HuH-7.5 (cell line): ENCODE data around the gene FOSB.

Experiments used
- DNase-seq: peaks from one replicate; pipeline ENCODE4 v3.0.0; 2011; ENCODE audit warnings: low spot score

Gene FOSB

DNA sequence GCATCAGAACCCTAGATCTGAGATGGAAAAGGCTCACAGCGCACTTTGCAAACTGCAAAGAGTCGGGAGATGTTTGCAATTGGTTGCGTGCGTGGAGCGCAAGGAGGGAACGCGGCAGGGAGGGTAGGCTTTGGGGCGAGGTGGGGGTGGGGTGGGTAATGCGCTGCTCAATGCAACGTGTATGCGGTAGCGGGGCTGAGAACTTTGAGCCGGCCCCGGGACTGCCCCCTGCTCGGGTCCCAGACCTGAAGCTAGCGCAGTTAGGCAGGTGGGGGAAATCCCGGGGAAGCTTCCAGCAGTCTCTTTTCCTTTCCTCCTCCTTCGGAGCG, 971 bp downstream of the FOSB start:
- DNase-seq: no peak

DNA sequence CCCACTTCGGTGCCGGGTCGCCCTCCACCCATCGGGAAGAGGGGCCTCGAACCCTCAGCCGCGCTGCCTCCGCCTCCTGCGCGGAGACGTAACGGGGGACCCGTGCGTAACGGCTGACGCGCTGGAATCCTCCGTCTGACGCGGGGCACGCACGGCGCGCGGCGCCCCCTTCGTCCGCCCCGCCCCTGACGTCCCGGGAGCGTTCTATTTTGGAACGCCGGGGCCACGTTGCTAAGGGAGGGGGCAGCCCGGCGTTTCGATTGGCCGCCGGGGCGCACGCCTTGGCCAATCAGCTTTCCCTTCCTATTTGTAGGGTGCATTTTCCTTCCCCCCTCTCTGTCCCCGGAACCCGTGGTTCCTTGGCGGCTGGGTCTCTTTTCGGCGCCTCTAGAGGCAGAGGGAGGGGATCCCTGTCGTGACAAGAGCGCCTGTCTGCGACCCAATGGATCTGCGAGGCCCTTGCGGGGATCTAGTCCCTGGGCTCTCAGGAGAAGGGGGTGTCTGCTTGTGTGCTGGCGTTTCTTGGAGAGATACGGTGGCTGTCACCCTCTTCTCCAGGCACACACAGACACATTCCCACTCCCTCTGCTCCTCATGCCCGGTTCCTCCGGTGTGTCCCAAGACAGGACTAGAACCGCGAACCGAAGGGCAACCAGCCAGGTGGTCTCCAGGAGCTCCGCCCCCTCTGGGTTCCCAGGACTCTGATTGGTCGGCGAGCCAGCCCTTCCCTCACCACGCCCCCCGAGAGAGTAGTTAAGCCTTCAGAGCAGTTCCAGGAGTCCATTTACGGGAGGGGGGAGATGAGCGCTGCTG, 1.5 kb downstream of the FOSB start:
- DNase-seq: peak; percentile 93

GRCh38 chr19:45469945-45470761, 2.4 kb downstream of the FOSB start:
- no peak for DNase-seq

- no peak for DNase-seq
These were observed 2.9 kb downstream of the FOSB start for GRCh38 chr19:45470762-45471081.

- DNase-seq: no peak
These were observed 3.5 kb downstream of the FOSB start for GRCh38 chr19:45471111-45471930.

DNA sequence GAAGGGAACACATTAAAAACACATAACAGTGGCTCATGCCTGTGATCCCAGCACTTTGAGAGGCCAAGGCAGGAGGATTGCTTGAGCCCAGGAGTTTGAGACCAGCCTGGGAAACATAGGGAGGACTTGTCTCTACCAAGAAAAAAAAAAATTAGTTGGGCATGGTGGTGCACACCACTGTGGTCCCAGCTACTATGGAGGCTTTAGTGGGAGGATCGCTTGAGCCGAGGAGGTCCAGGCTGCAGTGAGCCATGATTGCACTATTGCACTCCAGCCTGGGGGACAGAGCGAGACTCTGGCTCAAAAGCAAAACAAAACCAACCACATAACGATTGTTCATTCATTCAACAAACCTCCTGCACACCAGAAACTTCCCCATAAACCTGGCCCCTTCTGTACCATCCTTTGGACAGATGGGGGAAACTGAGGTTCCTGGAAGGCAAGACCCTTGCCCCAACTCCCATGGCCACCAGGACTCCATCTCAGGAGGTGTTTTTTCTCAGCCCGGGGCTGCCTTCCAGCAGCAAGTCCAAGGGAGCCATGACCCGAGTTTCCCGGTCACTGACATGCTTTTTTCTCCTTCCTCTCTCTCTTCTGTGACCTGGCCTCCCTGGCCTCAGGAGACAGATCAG, 4.3 kb downstream of the FOSB start:
- DNase-seq: no peak

DNA sequence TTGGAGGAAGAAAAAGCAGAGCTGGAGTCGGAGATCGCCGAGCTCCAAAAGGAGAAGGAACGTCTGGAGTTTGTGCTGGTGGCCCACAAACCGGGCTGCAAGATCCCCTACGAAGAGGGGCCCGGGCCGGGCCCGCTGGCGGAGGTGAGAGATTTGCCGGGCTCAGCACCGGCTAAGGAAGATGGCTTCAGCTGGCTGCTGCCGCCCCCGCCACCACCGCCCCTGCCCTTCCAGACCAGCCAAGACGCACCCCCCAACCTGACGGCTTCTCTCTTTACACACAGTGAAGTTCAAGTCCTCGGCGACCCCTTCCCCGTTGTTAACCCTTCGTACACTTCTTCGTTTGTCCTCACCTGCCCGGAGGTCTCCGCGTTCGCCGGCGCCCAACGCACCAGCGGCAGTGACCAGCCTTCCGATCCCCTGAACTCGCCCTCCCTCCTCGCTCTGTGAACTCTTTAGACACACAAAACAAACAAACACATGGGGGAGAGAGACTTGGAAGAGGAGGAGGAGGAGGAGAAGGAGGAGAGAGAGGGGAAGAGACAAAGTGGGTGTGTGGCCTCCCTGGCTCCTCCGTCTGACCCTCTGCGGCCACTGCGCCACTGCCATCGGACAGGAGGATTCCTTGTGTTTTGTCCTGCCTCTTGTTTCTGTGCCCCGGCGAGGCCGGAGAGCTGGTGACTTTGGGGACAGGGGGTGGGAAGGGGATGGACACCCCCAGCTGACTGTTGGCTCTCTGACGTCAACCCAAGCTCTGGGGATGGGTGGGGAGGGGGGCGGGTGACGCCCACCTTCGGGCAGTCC, 5.0 kb downstream of the FOSB start:
- DNase-seq: no peak

DNA sequence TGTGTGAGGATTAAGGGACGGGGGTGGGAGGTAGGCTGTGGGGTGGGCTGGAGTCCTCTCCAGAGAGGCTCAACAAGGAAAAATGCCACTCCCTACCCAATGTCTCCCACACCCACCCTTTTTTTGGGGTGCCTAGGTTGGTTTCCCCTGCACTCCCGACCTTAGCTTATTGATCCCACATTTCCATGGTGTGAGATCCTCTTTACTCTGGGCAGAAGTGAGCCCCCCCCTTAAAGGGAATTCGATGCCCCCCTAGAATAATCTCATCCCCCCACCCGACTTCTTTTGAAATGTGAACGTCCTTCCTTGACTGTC, 5.5 kb downstream of the FOSB start:
- no peak for DNase-seq

GRCh38 chr19:45473682-45474605, 6.1 kb downstream of the FOSB start:
- DNase-seq: no peak

DNA sequence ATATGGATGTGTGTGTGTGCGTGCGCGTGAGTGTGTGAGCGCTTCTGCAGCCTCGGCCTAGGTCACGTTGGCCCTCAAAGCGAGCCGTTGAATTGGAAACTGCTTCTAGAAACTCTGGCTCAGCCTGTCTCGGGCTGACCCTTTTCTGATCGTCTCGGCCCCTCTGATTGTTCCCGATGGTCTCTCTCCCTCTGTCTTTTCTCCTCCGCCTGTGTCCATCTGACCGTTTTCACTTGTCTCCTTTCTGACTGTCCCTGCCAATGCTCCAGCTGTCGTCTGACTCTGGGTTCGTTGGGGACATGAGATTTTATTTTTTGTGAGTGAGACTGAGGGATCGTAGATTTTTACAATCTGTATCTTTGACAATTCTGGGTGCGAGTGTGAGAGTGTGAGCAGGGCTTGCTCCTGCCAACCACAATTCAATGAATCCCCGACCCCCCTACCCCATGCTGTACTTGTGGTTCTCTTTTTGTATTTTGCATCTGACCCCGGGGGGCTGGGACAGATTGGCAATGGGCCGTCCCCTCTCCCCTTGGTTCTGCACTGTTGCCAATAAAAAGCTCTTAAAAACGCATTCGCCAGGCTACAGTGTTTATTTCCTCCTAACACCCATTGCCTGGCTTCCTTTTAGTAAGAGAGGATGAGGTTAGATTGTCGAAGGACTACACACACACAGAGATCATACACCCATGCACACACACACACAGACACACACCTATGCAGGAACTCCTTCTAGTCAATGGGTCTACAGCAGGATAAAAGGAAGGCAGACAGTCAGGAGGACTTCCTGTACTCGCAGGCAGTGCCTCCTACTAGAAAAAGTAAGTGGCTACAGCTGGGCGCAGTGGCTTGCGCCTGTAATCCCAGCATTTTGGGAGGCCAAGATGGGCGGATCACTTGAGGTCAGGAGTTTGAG, 7.1 kb downstream of the FOSB start:
- DNase-seq: no peak

DNA sequence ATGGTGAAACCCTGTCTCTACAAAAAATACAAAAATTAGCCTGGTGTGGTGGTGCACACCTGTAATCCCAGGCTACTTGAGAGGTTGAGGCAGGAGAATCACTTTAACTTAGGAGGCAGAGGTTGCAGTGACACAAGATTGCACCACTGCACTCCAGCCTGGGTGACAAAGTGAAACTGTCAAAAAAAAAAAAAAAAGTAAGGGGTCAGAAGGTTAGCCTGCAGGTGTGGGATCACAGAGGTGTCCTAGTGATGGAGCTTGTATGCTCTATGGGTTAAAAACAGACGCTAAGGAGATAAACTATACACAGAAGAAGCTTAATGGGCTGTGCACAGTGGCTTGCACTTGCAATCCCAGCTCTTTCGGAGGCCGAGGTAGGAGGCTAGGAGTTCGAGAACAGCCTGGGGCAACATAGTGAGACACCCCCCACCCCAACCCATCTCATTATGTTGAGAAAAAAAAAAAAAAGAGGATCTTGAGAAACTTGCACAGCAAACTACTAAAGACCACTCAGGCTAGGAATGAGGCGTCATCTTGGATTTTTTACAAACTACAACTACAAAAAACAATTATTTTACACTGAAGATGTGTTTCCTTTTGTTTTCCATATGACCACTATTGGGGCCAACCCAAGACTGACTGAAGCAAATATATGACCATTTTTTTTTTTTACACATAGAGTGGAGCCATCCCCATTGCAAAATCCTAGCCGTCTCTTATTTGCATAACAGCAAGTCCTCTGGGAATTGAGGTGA, 7.9 kb downstream of the FOSB start:
- no peak for DNase-seq

DNA sequence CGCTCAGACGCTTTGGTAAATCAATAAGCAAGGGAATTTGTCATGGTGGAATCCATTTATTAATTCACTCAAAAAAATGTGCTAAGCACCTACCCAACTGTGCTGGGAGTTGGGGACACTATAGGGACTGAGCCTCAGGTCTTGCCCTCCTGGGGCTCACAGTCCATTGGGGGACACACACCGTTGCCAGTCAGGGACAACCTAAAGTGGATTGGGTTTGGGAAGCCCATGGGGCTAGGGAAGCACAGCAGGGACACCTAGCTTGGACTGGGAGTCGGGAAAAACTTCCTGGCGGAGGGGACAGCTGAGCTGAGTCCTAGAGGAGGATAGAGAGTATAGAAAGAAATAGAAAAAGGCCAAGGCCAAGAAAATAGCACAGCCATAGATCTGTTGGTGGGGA, 8.5 kb downstream of the FOSB start:
- no peak for DNase-seq

DNA sequence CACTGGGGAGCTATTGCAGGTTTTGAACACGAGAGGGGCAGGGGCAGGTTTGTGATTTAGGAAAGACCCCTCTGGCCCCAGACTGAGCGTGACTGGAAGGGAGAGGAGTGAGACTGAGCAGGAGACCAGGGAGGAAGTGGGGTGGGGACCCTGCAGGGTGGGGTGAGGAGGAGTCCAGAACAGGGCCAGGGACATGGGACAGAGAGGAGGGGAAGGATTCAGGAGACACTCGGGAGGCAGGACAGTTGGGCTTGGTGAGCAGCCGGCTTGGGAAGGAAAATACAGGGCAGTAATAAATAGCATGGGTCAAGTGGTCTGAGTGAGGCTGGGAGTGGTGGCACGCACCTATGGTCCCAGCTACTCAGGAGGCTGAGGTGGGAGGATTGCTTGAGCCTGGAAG, 9.4 kb downstream of the FOSB start:
- no peak for DNase-seq

DNA sequence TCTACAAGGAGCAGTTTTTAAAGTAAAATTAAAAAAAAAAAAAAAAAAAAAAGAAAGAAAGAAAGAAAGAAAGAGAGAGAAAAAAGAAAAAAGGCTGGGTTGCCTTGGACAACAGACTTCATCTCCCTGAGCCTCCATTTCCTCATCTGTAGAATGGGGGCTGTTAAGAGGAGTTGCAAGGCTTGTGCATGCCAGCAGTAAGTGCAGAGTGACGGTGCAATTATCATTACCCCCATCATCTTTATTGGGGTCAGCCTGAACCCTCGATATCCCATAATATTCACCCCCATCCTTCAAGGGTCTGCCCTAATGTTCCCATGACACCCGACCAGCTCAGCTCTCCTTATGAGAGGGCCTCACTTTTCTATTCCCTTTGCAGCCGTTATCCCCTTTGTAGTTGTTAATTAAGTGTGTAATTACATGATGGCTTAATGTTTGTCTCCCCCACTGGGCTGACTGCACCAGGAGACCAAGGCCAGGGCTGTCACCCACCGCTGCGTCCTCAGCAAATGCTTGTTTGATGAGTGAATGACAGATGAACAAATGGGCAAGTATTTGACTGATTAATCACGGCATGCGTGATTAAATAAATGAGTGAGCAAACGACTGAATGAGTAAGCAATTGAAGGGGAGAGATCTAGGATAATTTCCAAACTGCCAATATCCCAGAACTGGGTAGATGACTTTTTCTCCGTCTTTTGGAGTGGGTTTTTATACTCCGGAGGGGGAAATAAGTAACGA, 10.1 kb downstream of the FOSB start:
- DNase-seq: no peak

DNA sequence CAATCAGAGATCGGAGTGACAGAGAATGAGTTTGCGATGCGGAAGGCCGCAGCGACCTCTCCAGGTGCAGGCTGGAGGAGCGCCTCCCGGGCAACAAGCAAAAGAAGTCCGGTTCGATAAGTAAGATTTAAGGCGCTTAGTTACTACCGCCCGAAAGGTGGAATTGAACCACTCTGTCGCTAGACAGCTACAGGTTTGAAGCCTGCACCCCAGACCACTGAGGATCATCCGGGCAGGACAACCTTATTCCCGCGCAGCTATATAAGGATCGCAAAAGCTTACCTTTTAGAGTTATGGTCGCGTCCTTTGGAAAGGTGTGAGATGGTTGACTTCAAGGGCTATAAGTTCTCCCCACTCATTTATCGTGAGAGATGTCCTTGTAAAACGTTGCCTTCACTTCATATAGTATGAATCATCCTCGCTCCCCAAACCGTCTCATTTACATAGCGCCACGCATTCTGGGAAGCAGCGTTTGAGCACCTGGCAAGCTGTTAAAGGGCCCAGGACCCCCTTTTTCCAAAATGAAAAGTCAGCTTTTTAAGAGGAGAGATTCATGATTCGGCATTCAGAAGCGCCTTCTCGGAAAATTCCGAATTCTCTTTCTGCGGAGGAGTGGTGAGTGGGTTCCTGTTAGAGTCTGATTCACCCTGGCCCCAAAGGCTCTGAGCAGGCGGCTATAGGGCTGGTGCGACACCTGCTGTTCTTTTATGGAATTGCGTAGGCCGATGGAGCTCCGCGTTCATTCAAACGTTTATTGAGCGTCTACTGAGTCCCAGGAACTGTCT, 10.8 kb downstream of the FOSB start:
- peak; percentile 74 for DNase-seq

GRCh38 chr19:45483033-45483432, 15.2 kb downstream of the FOSB start:
- DNase-seq: no peak

DNA sequence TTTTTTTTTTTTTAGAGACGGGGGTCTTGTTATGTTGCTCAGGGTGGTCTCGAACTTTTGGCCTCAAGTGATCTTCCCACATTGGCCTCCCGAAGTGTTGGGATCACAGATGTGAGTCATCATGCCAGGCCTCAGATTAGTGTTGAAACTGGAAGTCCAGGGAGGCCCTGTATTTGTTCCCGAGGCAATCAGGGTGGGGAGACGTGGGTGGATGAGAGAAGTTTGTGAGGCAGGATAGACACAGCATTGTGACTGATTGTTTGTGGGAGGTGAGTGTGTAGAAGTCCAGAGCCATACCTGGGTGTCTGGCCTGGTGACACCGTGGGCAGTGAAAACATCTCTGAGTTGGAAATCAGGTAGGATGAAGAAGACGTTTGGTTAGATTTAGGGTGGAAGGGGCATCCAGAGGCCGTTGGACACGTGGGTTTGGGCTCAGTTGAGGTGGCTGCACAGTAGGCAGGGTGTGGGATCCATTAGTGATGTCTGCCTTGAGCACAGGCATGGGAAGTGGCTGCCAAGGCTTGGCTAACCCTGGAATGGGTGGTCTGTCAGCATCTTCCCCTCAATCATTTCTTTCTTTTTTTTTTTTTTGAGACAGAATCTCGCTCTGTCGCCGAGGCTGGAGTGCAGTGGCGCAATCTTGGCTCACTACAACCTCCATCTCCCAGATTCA, 16.6 kb downstream of the FOSB start:
- DNase-seq: no peak
